GM12878 (cell line): ENCODE results near the gene FAM222A. TPM values are rescaled to one million over a fixed set of nuclear protein-coding genes. Genes with fewer than 3 reads are reported as not detected.

ENCODE experiments used
- ATAC-seq: fragments of 200-7000 bp; cut with Tn5 transposase; 3 replicates; pipeline ENCODE4 v1.9.1; 2020; ENCODE audit warnings: mild to moderate bottlenecking, moderate library complexity
- BruUV-seq: library from RNA; stranded (reverse); fragments of 400-500 nt; replicated peaks from 2 replicates; lab custom pipeline; 2021; lab: Mats Ljungman, UMichigan
- CTCF ChIA-PET: fragments of 300-600 bp; sonication (Branson Sonifier 250); formaldehyde crosslinking; extraction: SDS; loops from one replicate; lab custom pipeline; 2021; ENCODE audit warnings: inconsistent platforms; lab: Yijun Ruan, JAX
- POLR2A ChIA-PET: fragments of 350-600 bp; formaldehyde crosslinking; extraction: SDS; loops from one replicate; lab custom pipeline; 2021; ENCODE audit warnings: inconsistent platforms; lab: Charles Lee
- RAD21 ChIA-PET: fragments of 300-600 bp; sonication (Branson Sonifier 250); formaldehyde crosslinking; loops from one replicate; lab custom pipeline; 2023; ENCODE audit warnings: antibody characterized with exemption; ENCODE audit not compliant: unreplicated experiment; lab: Charles Lee
- SMC1A ChIA-PET: fragments of 300-600 bp; sonication (Branson Sonifier 250); formaldehyde crosslinking; loops from one replicate; lab custom pipeline; 2023; ENCODE audit not compliant: unreplicated experiment, uncharacterized antibody; lab: Charles Lee
- DNase-seq: peaks from one replicate; pipeline ENCODE4 v3.0.0-alpha.2; 2011; ENCODE audit warnings: low read depth, low spot score
- FAIRE-seq: peaks from 3 replicates; lab custom pipeline; 2011; peaks lifted over from hg19 to GRCh38; lab: Jason Lieb, UNC
- H2AFZ ChIP-seq: 2 replicates; pipeline ENCODE4 v1.6.0; 2011; ENCODE audit warnings: low read depth, low read length, control low read depth; ENCODE audit not compliant: control insufficient read depth
- H3K27ac ChIP-seq: 2 replicates; pipeline ENCODE4 v1.5.1; 2011; ENCODE audit warnings: control low read depth; ENCODE audit not compliant: control insufficient read depth, insufficient read depth
- H3K27me3 ChIP-seq, 2 experiments: replicated peaks in 1 of 2; 2 replicates each; pipeline versions ENCODE4 v1.6.0 to v1.6.1; 2011; ENCODE audit warnings: low read length in 1 of 2; ENCODE audit not compliant: control insufficient read depth in 2 of 2, insufficient read depth in 2 of 2
- H3K36me3 ChIP-seq, 2 experiments: 2 replicates each; pipeline ENCODE4 v1.5.1; 2011; ENCODE audit warnings: low read length in 1 of 2; ENCODE audit not compliant: control insufficient read depth in 2 of 2, insufficient read depth in 2 of 2
- H3K4me1 ChIP-seq: 2 replicates; pipeline ENCODE4 v1.6.1; 2011; ENCODE audit warnings: mild to moderate bottlenecking, low read length, moderate library complexity, mixed read lengths; ENCODE audit not compliant: control insufficient read depth, insufficient read depth
- H3K4me2 ChIP-seq: 2 replicates; pipeline ENCODE4 v1.6.0; 2011; ENCODE audit warnings: control low read depth; ENCODE audit not compliant: control insufficient read depth, insufficient read depth
- H3K4me3 ChIP-seq: fragments of 200-600 bp; sonication (generic); 2 replicates; pipeline ENCODE4 v1.5.1; 2016
- H3K79me2 ChIP-seq: 2 replicates; pipeline ENCODE4 v1.6.0; 2011; ENCODE audit warnings: low read length; ENCODE audit not compliant: control insufficient read depth, insufficient read depth
- H3K9ac ChIP-seq: 2 replicates; pipeline ENCODE4 v1.8.0; 2011; ENCODE audit warnings: low read length, control low read depth, mixed read lengths; ENCODE audit not compliant: control insufficient read depth, insufficient read depth
- H3K9me3 ChIP-seq: replicated peaks from 3 replicates; pipeline ENCODE4 v1.5.1; 2011; ENCODE audit warnings: mild to moderate bottlenecking, low read length; ENCODE audit not compliant: control insufficient read depth, insufficient read depth
- H4K20me1 ChIP-seq: 2 replicates; pipeline ENCODE4 v1.6.0; 2011; ENCODE audit not compliant: control insufficient read depth, insufficient read depth
- ASH2L ChIP-seq: fragments of 300-600, 200-600 bp; sonication (generic); IDR thresholded peaks from 2 replicates; pipeline ENCODE4 v1.6.1; 2017; ENCODE audit warnings: low read depth, mild to moderate bottlenecking, borderline replicate concordance
- BRCA1 ChIP-seq: IDR thresholded peaks from 2 replicates; pipeline ENCODE4 v1.6.1; 2011; ENCODE audit warnings: low read depth, low read length, improper control_type of control experiment
- ESRRA ChIP-seq: IDR thresholded peaks from 2 replicates; pipeline ENCODE4 v1.6.1; 2012; ENCODE audit warnings: mild to moderate bottlenecking, low read length, improper control_type of control experiment
- GABPA ChIP-seq: IDR thresholded peaks from 2 replicates; pipeline ENCODE4 v1.6.1; 2014; ENCODE audit warnings: antibody characterized with exemption, low read depth, mild to moderate bottlenecking, inconsistent platforms
- HDGF ChIP-seq: fragments of 450-650 bp; IDR thresholded peaks from 2 replicates; pipeline ENCODE4 v1.6.1; 2016; ENCODE audit warnings: antibody characterized with exemption
- JUND ChIP-seq: IDR thresholded peaks from 2 replicates; pipeline ENCODE4 v1.6.1; 2012; ENCODE audit warnings: low read depth, mild to moderate bottlenecking, low read length, improper control_type of control experiment, moderate library complexity
- PAX5 ChIP-seq: IDR thresholded peaks from 2 replicates; pipeline ENCODE4 v1.6.1; 2011; ENCODE audit warnings: low read depth, low read length, borderline replicate concordance
- RBBP5 ChIP-seq: fragments of 200-600 bp; sonication (generic); conservative IDR thresholded peaks from 2 replicates; pipeline ENCODE4 v1.6.1; 2016
- TAF1 ChIP-seq: IDR thresholded peaks from 2 replicates; pipeline ENCODE4 v1.6.1; 2011; ENCODE audit warnings: mild to moderate bottlenecking, low read depth, low read length, borderline replicate concordance
- YBX1 ChIP-seq: fragments of 450-650 bp; IDR thresholded peaks from 2 replicates; pipeline ENCODE4 v1.6.1; 2016; ENCODE audit warnings: antibody characterized with exemption
- ZBED1 ChIP-seq: IDR thresholded peaks from 2 replicates; pipeline ENCODE4 v1.6.1; 2016; ENCODE audit warnings: borderline replicate concordance
- ZNF274 ChIP-seq: IDR thresholded peaks from one replicate; pipeline ENCODE4 v1.8.0; 2011; ENCODE audit not compliant: insufficient read length, insufficient read depth
- WGBS: methylation state at CpG from one replicate; pipeline ENCODE4 v1.1.6; 2016; ENCODE audit warnings: low lambda C conversion rate; ENCODE audit not compliant: insufficient replicate concordance, insufficient coverage; ENCODE audit errors: missing lambda C conversion rate; 5-methylcytosine and 5-hydroxymethylcytosine counted together
- in situ Hi-C: fragments of 300-500 bp; cut with MboI; formaldehyde crosslinking; loops from 9 replicates; pipeline ENCODE4 v1.14.3; 2018; ENCODE audit warnings: mixed read lengths
- intact Hi-C: fragments of 100-400 bp; cut with micrococcal nuclease; formaldehyde crosslinking; loops from one replicate; pipeline ENCODE4 v1.14.2; 2022; ENCODE audit not compliant: unreplicated experiment
- polyA plus RNA-seq, 11 experiments: library from polyadenylated mRNA; depleted of rRNA in 4 of 11; unstranded in 6 of 11; stranded (reverse) in 5 of 11; fragments of >200 nt; fragmentation: Nextera tagmentation in 4 of 11; fragmentation: Illumina TruSeq in 1 of 11; extraction: Ambion mirVana in 4 of 11; extraction: Trizol in 1 of 11; gene quantifications; 1 replicate in 1 of 11; 2 replicates in 10 of 11; pipeline versions ENCODE4 v1.2.1 to v1.2.3, GENCODE V29; 2011 to 2016; ENCODE audit warnings: inconsistent platforms in 2 of 11, missing spikeins in 2 of 11, low read depth in 1 of 11
- total RNA-seq, 4 experiments: library from RNA; depleted of rRNA in 3 of 4; stranded (reverse); fragments of >200 nt in 3 of 4; fragmentation: Illumina TruSeq in 1 of 4; extraction: Trizol in 1 of 4; gene quantifications; 2 replicates each; pipeline versions ENCODE4 v1.2.1 to v1.2.3, GENCODE V29; 2013 to 2021

The FAM222A gene
- total and polyA plus RNA-seq, 10 of the 15 experiments (the other 5 are each of a cell fraction or from before 2014, with no cell fraction given), result 0.04 to 0.49 (median 0.14) TPM; not detected in 3

DNA sequence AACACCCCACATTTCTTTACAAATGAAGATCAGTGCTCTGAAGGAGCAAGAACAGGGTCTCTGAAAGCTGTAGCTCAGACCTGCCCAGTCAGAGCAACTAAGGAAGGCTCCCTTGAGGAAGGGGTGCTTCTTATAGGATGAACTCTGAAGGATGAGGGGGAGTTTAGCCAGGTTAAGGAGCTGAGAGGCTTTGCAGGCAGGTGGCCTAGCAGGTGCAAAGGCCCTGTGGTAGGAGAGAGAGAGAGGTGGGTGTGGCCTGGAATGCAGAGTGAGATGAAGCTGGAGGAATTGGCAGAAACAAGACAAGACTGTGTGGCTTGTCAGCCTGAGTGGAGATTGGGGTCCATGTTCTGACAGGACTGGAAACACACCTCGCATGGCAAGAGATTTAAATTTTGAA is 20.5 kb upstream of the FAM222A start:
- in situ Hi-C loops, result no loop called here
- H3K27ac ChIP-seq, result no peak overlapping the region
- no peaks in the 10 kb centered on the region for H3K79me2 ChIP-seq
- ChIA-PET RAD21 (no interaction called here), SMC1A (interaction anchor here (0.6 to 1.3 kb wide), 2 partner anchors 11 to 71 kb away, joined by 3 read pairs; no protein-coding TSS in a partner anchor), POLR2A (interaction anchor here (0.5 kb wide), 1 partner anchor 16 kb away, joined by 4 read pairs; no protein-coding TSS in a partner anchor), CTCF (no interaction called here)
- ATAC-seq, result no peak
- H3K27me3 ChIP-seq, result no peaks in the 10 kb centered on the region; a peak in 1 of 4 replicates
- no TSS peak for BruUV-seq
- no peak overlapping the region for H3K9ac ChIP-seq
- WGBS, result 47% methylated on average over 1 of the region's 1 CpG
- DNase-seq, result no peak
- H4K20me1 ChIP-seq, result no peaks in the 10 kb centered on the region
- no peak overlapping the region for H3K4me3 ChIP-seq
- no peak overlapping the region for H3K4me2 ChIP-seq
- H2AFZ ChIP-seq, result no peak overlapping the region
- no peak for TF ChIP-seq ASH2L
- no peak for TF ChIP-seq JUND
- no peak for TF ChIP-seq HDGF
- no peak for TF ChIP-seq BRCA1
- TF ChIP-seq TAF1, result no peak
- no peak for TF ChIP-seq RBBP5
- TF ChIP-seq ZNF274, result no peak
- TF ChIP-seq ESRRA, result no peak
- TF ChIP-seq ZBED1, result no peak
- TF ChIP-seq PAX5, result no peak
- no peak for TF ChIP-seq YBX1
- no peak for TF ChIP-seq GABPA
- H3K9me3 ChIP-seq, result no peaks in the 10 kb centered on the region
- intact Hi-C loops, result no loop called here
- H3K4me1 ChIP-seq, result no peaks in the 10 kb centered on the region
- no peaks in the 10 kb centered on the region for H3K36me3 ChIP-seq
- FAIRE-seq, result no peak
